ENCODE measurements around the gene SOCS2. TPM values are rescaled to one million over a fixed set of nuclear protein-coding genes. Genes with fewer than 3 reads are reported as not detected.

SOCS2 gene
- total and polyA plus RNA-seq, 2 of the 13 experiments (the other 11 are each of a cell fraction or from before 2014, with no cell fraction given): 0.62 to 1.5 TPM

GRCh38 chr12:93614917-93615596 is 42.6 kb downstream of the SOCS2 start:
- 31% methylated on average over 2 of the region's 2 CpGs for WGBS (ENCODE audit: low lambda C conversion rate)
- Histone ChIP-seq H2AFZ (ENCODE audit: low read length) (no peak overlapping the region), H3K4me2 (ENCODE audit: low read depth, low read length) (no peak overlapping the region), H3K79me2 (ENCODE audit: insufficient read depth, low read length) (no peaks in the 10 kb centered on the region), H3K27ac (ENCODE audit: extremely low read length, insufficient read depth, low read length) (no peak overlapping the region), H3K36me3 (replicated peaks in 1 of 2; ENCODE audit: control insufficient read depth in 1 of 2, insufficient read depth in 2 of 2, low read length in 2 of 2) (no peaks in the 10 kb centered on the region), H3K4me1 (ENCODE audit: insufficient read depth, low read length) (no peaks in the 10 kb centered on the region), H3K27me3 (ENCODE audit: control insufficient read depth in 1 of 2, insufficient read depth in 2 of 2, low read length in 2 of 2) (peaks cover 0 to 21% of the 10 kb centered on the region in 2 experiments; a peak in 2 of 5 replicates), H3K4me3 (replicated peaks in 1 of 3; ENCODE audit: insufficient read depth in 1 of 3, low read depth in 2 of 3, low read length in 3 of 3) (no peak overlapping the region), H3K9ac (ENCODE audit: insufficient read depth, low read depth, low read length) (no peak overlapping the region), H4K20me1 (ENCODE audit: insufficient read depth, low read length) (no peaks in the 10 kb centered on the region), H3K9me3 (ENCODE audit: low read length) (no peaks in the 10 kb centered on the region)
- ATAC-seq (no peak), FAIRE-seq (no peak), DNase-seq (ENCODE audit: low spot score) (no peak)
- intact Hi-C loops (cut with micrococcal nuclease; ENCODE audit: unreplicated experiment): no loop called here
- BruUV-seq (replicated peaks): no TSS peak
- no peak for TF ChIP-seq IKZF4 (CRISPR knock-in tag; IDR thresholded peaks at IDR 0.05; ENCODE audit: borderline replicate concordance, low read depth, not compliant biosample characterization)
- no peak for TF ChIP-seq ZNF225 (CRISPR knock-in tag; IDR thresholded peaks at IDR 0.05)
- TF ChIP-seq ZNF773 (CRISPR knock-in tag; IDR thresholded peaks at IDR 0.05; ENCODE audit: borderline replicate concordance): no peak
- TF ChIP-seq ZBTB26 (CRISPR knock-in tag; IDR thresholded peaks at IDR 0.05; ENCODE audit: borderline replicate concordance): no peak
- no peak for TF ChIP-seq FOXA3 (CRISPR knock-in tag; IDR thresholded peaks at IDR 0.05)
- no peak for TF ChIP-seq MAF1 (CRISPR knock-in tag; IDR thresholded peaks at IDR 0.05; ENCODE audit: borderline replicate concordance)
- TF ChIP-seq SNAPC2 (CRISPR knock-in tag; IDR thresholded peaks at IDR 0.05): no peak
- TF ChIP-seq ZBTB49 (CRISPR knock-in tag; IDR thresholded peaks at IDR 0.05; ENCODE audit: borderline replicate concordance): no peak
- no peak for TF ChIP-seq ZNF446 (CRISPR knock-in tag; IDR thresholded peaks at IDR 0.05)
- no peak for TF ChIP-seq HNRNPL (IDR thresholded peaks at IDR 0.05; ENCODE audit: low read depth, low read length)
- no peak for TF ChIP-seq ERF (CRISPR knock-in tag; IDR thresholded peaks at IDR 0.05)
- ChIA-PET CTCF (ENCODE audit: low intra/inter-chr PET ratio, low total read pairs) (no interaction called here), POLR2A (no interaction called here)
- in situ Hi-C loops (cut with HindIII; ENCODE audit: extremely low pct_ligation_motif_present, low pct_unique_long_range_greater_than_20kb): no loop called here
